K562 (cell line): ENCODE measurements around the gene NACC1. TPM values are rescaled to one million over a fixed set of nuclear protein-coding genes. Genes with fewer than 3 reads are reported as not detected.

Source experiments
- ARID3B ChIP-seq: fragments of 250-450 bp; sonication (Bioruptor Pico); IDR thresholded peaks from 2 replicates; pipeline ENCODE4 v1.4.0; 2020; ENCODE audit warnings: borderline replicate concordance
- ARNT ChIP-seq, 2 experiments: fragments of 450-650 bp; IDR thresholded peaks; 2 replicates each; pipeline ENCODE4 v1.6.1; 2016; ENCODE audit warnings: mild to moderate bottlenecking in 1 of 2
- ATF1 ChIP-seq, 2 experiments: fragments of 450-650 bp in 1 of 2; IDR thresholded peaks; 2 replicates each; pipeline ENCODE4 v1.6.1; 2016; ENCODE audit warnings: missing compliant biosample characterization in 1 of 2, missing genetic modification characterization in 1 of 2
- COPS2 ChIP-seq: fragments of 450-650 bp; conservative IDR thresholded peaks from 2 replicates; pipeline ENCODE4 v1.6.1; 2016; ENCODE audit warnings: mild to moderate bottlenecking, moderate library complexity
- E2F6 ChIP-seq, 2 experiments: IDR thresholded peaks; 2 replicates each; pipeline ENCODE4 v1.6.1; 2011; ENCODE audit warnings: borderline replicate concordance in 1 of 2, control low read depth in 1 of 2, low read depth in 1 of 2, low read length in 1 of 2, mild to moderate bottlenecking in 1 of 2, mixed read lengths in 1 of 2, moderate library complexity in 1 of 2; ENCODE audit not compliant: insufficient read depth in 1 of 2, insufficient read length in 1 of 2, poor library complexity in 1 of 2, severe bottlenecking in 1 of 2; ENCODE audit errors: extremely low read depth in 1 of 2
- ETS2 ChIP-seq: IDR thresholded peaks from 2 replicates; pipeline ENCODE4 v1.6.1; 2016; ENCODE audit warnings: borderline replicate concordance, missing genetic modification characterization, mild to moderate bottlenecking, moderate library complexity, missing compliant biosample characterization; ENCODE audit not compliant: poor library complexity, severe bottlenecking
- FOXM1 ChIP-seq, 2 experiments: fragments of 450-650 bp in 1 of 2; sonication (generic) in 1 of 2; formaldehyde crosslinking in 1 of 2; IDR thresholded peaks; 2 replicates each; pipeline versions ENCODE4 v1.6.1 to v1.9.0; 2017 to 2022; ENCODE audit warnings: low read depth in 2 of 2, mild to moderate bottlenecking in 2 of 2, missing genetic modification reagents in 1 of 2, moderate library complexity in 1 of 2
- PTRF ChIP-seq: fragments of 450-650 bp; IDR thresholded peaks from 2 replicates; pipeline ENCODE4 v1.6.1; 2016; ENCODE audit warnings: mild to moderate bottlenecking, missing genetic modification characterization, missing compliant biosample characterization
- SP1 ChIP-seq: sonication (generic); formaldehyde crosslinking; IDR thresholded peaks from 2 replicates; pipeline ENCODE4 v1.8.1; 2022; ENCODE audit warnings: mild to moderate bottlenecking, missing genetic modification reagents
- SRSF1 ChIP-seq: fragments of 200-400 bp; formaldehyde crosslinking; IDR thresholded peaks from 2 replicates; pipeline ENCODE4 v1.6.1; 2017; ENCODE audit warnings: mild to moderate bottlenecking, low read depth, low read length, moderate library complexity
- TAL1 ChIP-seq: fragments of 450-650 bp; IDR thresholded peaks from 2 replicates; pipeline ENCODE4 v1.6.1; 2016; ENCODE audit warnings: mild to moderate bottlenecking
- THRA ChIP-seq: fragments of 450-650 bp; IDR thresholded peaks from 2 replicates; pipeline ENCODE4 v1.6.1; 2017; ENCODE audit warnings: mild to moderate bottlenecking, moderate library complexity
- ZBTB9 ChIP-seq: fragments of 450-650 bp; formaldehyde crosslinking; IDR thresholded peaks from 2 replicates; pipeline ENCODE4 v1.4.0; 2020; ENCODE audit warnings: mild to moderate bottlenecking, moderate library complexity
- ZNF184 ChIP-seq: sonication (generic); formaldehyde crosslinking; IDR thresholded peaks from 2 replicates; pipeline ENCODE4 v1.5.0; 2020; ENCODE audit warnings: missing genetic modification reagents
- ZNF518B ChIP-seq: fragments of 250-450 bp; sonication (Bioruptor Pico); IDR thresholded peaks from 2 replicates; pipeline ENCODE4 v1.5.0; 2021; ENCODE audit warnings: mild to moderate bottlenecking, moderate library complexity
- ZNF668 ChIP-seq: fragments of 250-450 bp; sonication (Bioruptor Pico); IDR thresholded peaks from 2 replicates; pipeline ENCODE4 v1.8.0; 2022; ENCODE audit warnings: mild to moderate bottlenecking, inconsistent platforms
- ZNF77 ChIP-seq: fragments of 250-450 bp; sonication (Bioruptor Pico); IDR thresholded peaks from 2 replicates; pipeline ENCODE4 v1.5.0; 2020
- polyA plus RNA-seq, 8 experiments: library from polyadenylated mRNA; depleted of rRNA in 4 of 8; stranded (reverse) in 5 of 8; unstranded in 3 of 8; fragments of >200 nt; fragmentation: Nextera tagmentation in 2 of 8; fragmentation: Illumina TruSeq in 1 of 8; extraction: Ambion mirVana in 2 of 8; extraction: Trizol in 1 of 8; gene quantifications; 2 replicates each; pipeline versions ENCODE4 v1.2.1 to v1.2.3, GENCODE V29; 2011 to 2014; ENCODE audit warnings: inconsistent platforms in 1 of 8, missing spikeins in 1 of 8
- total RNA-seq, 7 experiments: library from RNA; depleted of rRNA in 6 of 7; stranded (reverse); fragments of >200 nt in 6 of 7; fragmentation: Illumina TruSeq in 2 of 7; extraction: Trizol in 2 of 7; gene quantifications; 2 replicates each; pipeline versions ENCODE4 v1.2.1 to v1.2.3, GENCODE V29; 2011 to 2021; ENCODE audit warnings: low replicate concordance in 1 of 7

Gene NACC1
- total and polyA plus RNA-seq, 9 of the 15 experiments (the other 6 are each of a cell fraction or from before 2014, with no cell fraction given) = 0.04 to 96.6 (median 25.8) TPM

- TF ChIP-seq ZBTB9 (CRISPR knock-in tag) (no peak), ATF1 (CRISPR knock-in tag; IDR thresholded peaks at IDR 0.05) (no peak), ATF1 (tag; IDR thresholded peaks at IDR 0.05) (peak; percentile 91), ARNT (IDR thresholded peaks at IDR 0.05) (no peak), ETS2 (tag) (no peak), SP1 (CRISPR knock-in tag) (no peak; the same call in 1 of the 2 replicates), FOXM1 (IDR thresholded peaks at IDR 0.05; ENCODE audit: low read depth) (no peak), FOXM1 (CRISPR knock-in tag; IDR thresholded peaks at IDR 0.05; ENCODE audit: low read depth) (no peak), ZNF668 (no peak), ZNF77 (CRISPR knock-in tag) (no peak), TAL1 (no peak), E2F6 (IDR thresholded peaks at IDR 0.05; ENCODE audit: borderline replicate concordance in 1 of 2, extremely low read depth in 1 of 2, insufficient read depth in 1 of 2, insufficient read length in 1 of 2, low read depth in 1 of 2, low read length in 1 of 2, poor library complexity in 1 of 2, severe bottlenecking in 1 of 2) (peak in 1 of 2 experiments; percentile 9), SRSF1 (0 out of 2 replicates have a peak, but pooled peaks have one; percentile 14), COPS2 (no peak), PTRF (no peak), ZNF184 (CRISPR knock-in tag) (no peak), ZNF518B (CRISPR knock-in tag) (no peak), ARID3B (no peak), THRA (no peak)
These were observed 36.2 kb downstream of the NACC1 start (continued) for GRCh38 chr19:13154241-13154778.
